GM12875 (cell line): ENCODE measurements around the gene GABARAPL1.

Experiments used
- H3K4me3 ChIP-seq: one replicate; pipeline ENCODE4 v1.5.1; 2011; ENCODE audit warnings: low read depth, low read length, control low read depth
- CTCF ChIP-seq: IDR thresholded peaks from 2 replicates; pipeline ENCODE4 v1.5.1; 2011; ENCODE audit warnings: low read depth, mild to moderate bottlenecking, control low read depth, inconsistent platforms, low read length, moderate library complexity, borderline replicate concordance; ENCODE audit not compliant: insufficient read depth

GABARAPL1 gene

GRCh38 chr12:10260927-10261326, 48.2 kb downstream of the GABARAPL1 start:
- no peak overlapping the region for H3K4me3 ChIP-seq
- TF ChIP-seq CTCF, result no peak

GRCh38 chr12:10268037-10268436, 55.4 kb downstream of the GABARAPL1 start:
- no peak for TF ChIP-seq CTCF
- no peak overlapping the region for H3K4me3 ChIP-seq

GRCh38 chr12:10272467-10272866, 59.8 kb downstream of the GABARAPL1 start:
- H3K4me3 ChIP-seq, result no peak overlapping the region
- TF ChIP-seq CTCF, result no peak
